Kidney epithelial cell (primary cell): ENCODE results near the gene CDR2. TPM values are rescaled to one million over a fixed set of nuclear protein-coding genes. Genes with fewer than 3 reads are reported as not detected.

Experiments
- DNase-seq: peaks from one replicate; pipeline ENCODE4 v3.0.0-alpha.2; 2010; ENCODE audit warnings: low read depth
- H3K27me3 ChIP-seq: 2 replicates; pipeline ENCODE4 v1.6.0; 2011; ENCODE audit warnings: low read length; ENCODE audit not compliant: control insufficient read depth, insufficient read depth
- H3K36me3 ChIP-seq: 2 replicates; pipeline ENCODE4 v1.5.1; 2011; ENCODE audit warnings: low read length; ENCODE audit not compliant: control insufficient read depth, insufficient read depth
- H3K4me3 ChIP-seq: 2 replicates; pipeline ENCODE4 v1.5.1; 2011; ENCODE audit warnings: low read depth, mild to moderate bottlenecking, control low read depth, low read length
- total RNA-seq: library from RNA; depleted of rRNA; stranded (reverse); fragments of >200 nt; gene quantifications from 2 replicates; pipeline ENCODE4 v1.2.3, GENCODE V29; 2015
- TF ChIP-seq, protein P1 (sequence below): IDR thresholded peaks from 2 replicates; pipeline ENCODE4 v1.5.1; 2011; ENCODE audit warnings: mild to moderate bottlenecking, moderate library complexity, low read length, control low read depth, inconsistent platforms; ENCODE audit not compliant: insufficient read depth, poor library complexity, severe bottlenecking

Gene CDR2
- total RNA-seq = 27.0 and 29.6 TPM in 2 replicates

GRCh38 chr16:22374311-22375116, at the start of gene CDR2:
TSS of gene CDR2 (minus strand) at chr16:22374619. CDS start at chr16:22374309, 310 bp downstream.
- DNase-seq = peak; percentile 71
- TF ChIP-seq, protein P1, sequence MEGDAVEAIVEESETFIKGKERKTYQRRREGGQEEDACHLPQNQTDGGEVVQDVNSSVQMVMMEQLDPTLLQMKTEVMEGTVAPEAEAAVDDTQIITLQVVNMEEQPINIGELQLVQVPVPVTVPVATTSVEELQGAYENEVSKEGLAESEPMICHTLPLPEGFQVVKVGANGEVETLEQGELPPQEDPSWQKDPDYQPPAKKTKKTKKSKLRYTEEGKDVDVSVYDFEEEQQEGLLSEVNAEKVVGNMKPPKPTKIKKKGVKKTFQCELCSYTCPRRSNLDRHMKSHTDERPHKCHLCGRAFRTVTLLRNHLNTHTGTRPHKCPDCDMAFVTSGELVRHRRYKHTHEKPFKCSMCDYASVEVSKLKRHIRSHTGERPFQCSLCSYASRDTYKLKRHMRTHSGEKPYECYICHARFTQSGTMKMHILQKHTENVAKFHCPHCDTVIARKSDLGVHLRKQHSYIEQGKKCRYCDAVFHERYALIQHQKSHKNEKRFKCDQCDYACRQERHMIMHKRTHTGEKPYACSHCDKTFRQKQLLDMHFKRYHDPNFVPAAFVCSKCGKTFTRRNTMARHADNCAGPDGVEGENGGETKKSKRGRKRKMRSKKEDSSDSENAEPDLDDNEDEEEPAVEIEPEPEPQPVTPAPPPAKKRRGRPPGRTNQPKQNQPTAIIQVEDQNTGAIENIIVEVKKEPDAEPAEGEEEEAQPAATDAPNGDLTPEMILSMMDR = no peak
- Histone ChIP-seq H3K36me3 (no peaks in the 10 kb centered on the region), H3K4me3 (peak within 1 kb of the TSS; percentile 79), H3K27me3 (no peaks in the 10 kb centered on the region)

- no peaks in the 10 kb centered on the region for H3K36me3 ChIP-seq
- TF ChIP-seq, protein P1 = no peak
Measured at GRCh38 chr16:22423716-22424115, 49.3 kb upstream of the CDR2 start.

DNA sequence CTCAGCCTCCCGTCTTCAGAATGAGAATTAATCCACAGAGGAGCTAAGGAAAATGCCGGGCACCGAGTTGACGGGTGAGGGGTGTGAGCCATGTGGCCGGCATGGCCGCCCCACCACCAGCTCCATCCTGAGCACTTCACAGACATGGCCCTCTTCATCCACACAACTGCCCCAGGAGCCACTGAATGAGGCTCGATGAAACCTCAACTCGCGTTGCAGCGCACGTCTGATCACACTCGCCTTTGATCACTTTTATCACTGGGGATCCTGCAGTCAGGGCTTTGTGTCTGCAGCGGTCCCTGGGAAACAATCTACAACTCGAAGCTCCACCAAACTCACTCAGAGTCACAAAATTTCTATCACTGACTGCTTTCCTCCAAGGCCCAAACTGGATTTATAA, 46.7 kb upstream of the CDR2 start:
- Histone ChIP-seq H3K36me3 (no peaks in the 10 kb centered on the region), H3K4me3 (no peak overlapping the region), H3K27me3 (no peaks in the 10 kb centered on the region)
- DNase-seq = no peak
- TF ChIP-seq, protein P1 = no peak

More at GRCh38 chr16:22423716-22424115, 49.3 kb upstream of the CDR2 start:
- Histone ChIP-seq H3K4me3 (no peak overlapping the region), H3K27me3 (no peaks in the 10 kb centered on the region)
- DNase-seq = no peak

DNA sequence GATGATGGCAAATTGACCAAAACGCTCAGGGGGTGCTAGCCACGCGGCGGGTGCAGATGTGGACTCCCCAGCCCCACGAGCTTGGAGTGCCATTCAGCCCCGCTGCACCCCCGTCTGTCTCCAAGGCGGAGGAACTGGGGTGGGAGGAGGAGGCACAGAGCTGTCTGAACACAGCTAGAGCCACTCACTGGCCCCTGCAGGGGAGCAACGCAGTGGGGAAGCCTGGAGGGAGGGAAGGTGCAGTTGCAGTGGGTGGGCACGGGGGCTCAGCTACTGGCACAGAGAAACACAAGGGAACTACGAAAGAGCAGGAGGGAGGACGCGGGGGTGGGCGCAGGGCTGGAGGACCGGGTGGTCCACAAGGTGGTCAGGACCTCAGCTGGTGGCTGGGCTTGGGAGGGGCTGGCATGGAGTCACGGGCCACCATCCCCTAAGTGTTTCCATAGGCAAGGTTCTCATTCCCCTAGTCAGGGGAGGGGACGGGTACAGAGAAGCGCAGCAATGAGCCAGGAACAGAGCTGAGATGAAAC, 46.3 kb upstream of the CDR2 start:
- TF ChIP-seq, protein P1 = no peak
- Histone ChIP-seq H3K27me3 (no peaks in the 10 kb centered on the region), H3K36me3 (no peaks in the 10 kb centered on the region), H3K4me3 (no peak overlapping the region)
- DNase-seq = no peak

- TF ChIP-seq, protein P1 = no peak
- no peak for DNase-seq
- Histone ChIP-seq H3K4me3 (no peak overlapping the region), H3K27me3 (no peaks in the 10 kb centered on the region), H3K36me3 (no peaks in the 10 kb centered on the region)
Measured at GRCh38 chr16:22419908-22420307, 45.5 kb upstream of the CDR2 start.
